Stimulated activated CD8-positive, alpha-beta memory T cell treated with anti-CD3 and anti-CD28 coated beads, Interleukin-4, amount 100 ng/mL, for 48 hours (primary cell): ENCODE data around the gene NDUFV1.
"Not testable (repeated sequence)": the region's sequence is repeated elsewhere in the genome, so short reads cannot be mapped to it uniquely, and the experiment has no call there.

Experiments used
- DNase-seq: peaks from one replicate; pipeline ENCODE4 v3.0.0-alpha.2; 2020

The NDUFV1 gene

DNA sequence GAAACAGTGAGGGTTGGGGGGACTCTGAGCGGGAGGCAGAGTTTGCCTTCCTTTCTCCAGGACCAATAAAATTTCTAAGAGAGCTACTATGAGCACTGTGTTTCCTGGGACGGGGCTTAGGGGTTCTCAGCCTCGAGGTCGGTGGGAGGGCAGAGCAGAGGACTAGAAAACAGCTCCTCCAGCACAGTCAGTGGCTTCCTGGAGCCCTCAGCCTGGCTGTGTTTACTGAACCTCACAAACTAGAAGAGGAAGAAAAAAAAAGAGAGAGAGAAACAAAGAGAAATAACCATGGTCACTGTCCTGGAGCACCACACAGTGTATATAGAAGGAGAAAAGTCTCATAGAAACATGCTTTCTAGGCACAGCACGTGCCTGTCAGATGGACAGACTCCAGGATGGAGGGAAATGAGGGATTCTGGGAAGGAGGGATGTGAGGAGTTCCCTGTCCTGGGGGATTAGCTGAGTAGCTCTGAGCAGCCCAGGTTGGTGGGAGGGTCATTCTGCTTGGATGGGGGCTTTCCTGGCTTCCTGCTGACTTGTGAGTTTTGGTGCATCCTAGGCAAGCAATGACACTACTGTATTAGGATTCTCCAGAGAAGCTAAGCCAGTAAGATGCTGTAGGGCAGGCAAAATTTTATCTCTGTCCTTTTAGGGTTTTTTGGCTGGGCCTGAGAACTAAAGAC lies 20.0 kb upstream of the NDUFV1 start:
- no peak for DNase-seq

DNA sequence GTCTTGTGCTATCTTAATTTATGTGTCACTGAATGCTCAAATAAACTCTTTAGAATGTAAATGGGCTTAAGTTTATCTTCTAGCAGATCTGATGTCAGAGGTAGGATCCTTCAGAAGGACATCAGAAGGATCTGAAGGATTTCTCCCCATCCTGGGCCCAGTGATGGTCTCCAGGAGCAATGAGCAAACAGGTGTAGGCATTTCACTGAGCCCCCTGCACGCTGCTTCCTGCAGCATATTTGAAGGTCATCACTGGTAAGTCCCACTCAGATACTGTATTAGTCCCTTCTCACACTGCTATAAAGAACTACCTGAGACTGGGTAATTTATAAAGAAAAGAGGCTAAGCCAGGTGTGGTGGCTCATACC lies 18.6 kb upstream of the NDUFV1 start:
- DNase-seq: no peak

DNA sequence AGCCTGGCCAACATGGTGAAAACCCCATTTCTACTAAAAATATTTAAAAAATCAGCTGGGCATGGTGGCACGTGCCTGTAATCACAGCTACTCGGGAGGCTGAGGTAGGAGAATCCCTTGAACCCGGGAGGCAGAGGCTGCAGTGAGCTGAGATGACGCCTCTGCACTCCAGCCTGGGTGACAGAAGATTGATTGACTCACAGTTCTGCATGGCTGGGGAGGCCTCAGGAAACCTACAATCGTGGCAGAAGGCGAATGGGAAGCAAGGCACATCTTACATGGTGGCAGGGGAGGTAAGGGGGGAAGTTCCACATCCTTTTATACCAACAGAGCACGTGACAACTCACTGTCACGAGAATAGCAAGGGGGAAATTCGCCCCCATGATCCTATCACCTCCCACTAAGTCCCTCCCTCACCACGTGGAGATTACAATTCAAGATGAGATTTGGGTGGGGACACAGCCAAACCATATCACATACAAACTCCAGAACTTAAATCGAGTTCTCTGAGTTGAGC lies 17.8 kb upstream of the NDUFV1 start:
- not testable (repeated sequence) for DNase-seq

DNA sequence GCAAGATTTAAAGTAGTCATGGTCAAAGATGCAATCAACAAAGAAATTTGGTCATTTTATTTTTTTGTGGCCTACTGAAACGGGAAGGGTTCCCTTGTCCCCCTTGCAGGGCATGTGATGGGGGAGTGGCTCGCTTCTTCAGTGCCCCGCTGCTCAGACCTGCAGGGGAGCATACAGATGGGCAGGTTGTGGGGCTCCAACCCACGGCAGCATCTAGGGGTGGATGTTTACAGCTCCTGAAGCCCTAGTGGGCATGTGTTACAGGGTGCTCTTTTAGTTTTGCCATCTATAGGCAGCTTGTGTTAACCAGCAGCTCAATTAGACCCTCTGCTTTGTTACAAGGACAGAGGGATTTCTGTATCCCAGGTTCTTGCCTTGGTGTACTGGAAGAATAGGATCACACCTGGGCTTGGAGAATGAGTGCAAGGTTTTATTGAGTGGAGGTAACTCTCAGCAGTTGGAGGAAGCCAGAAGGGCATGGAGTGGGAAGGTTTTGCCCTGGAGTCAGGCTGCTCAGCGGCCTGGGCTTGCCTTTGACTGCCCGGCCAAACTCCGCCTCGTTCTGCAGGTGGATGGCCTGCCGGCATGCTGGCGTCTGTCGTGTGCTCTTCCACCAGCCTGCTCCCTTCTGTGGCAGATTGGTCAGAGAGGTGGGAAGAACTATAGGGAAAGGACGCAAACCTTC lies 13.7 kb upstream of the NDUFV1 start:
- no peak for DNase-seq

DNA sequence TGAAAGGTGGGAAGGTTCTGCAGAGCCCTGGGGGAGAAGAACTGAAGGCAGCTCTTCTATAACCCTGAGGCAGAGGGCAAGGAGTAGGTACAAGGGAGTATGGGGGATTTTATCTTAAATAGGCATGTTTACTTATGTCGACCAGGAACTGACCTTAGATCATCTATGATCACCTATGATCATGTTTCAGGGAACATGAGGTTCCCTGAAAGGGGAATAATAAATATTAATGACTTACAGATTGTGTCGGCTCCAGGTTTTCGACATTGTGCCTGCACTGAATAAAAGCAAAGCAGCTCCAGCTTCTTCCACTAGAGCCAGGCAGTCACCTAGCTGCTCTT lies 13.2 kb upstream of the NDUFV1 start:
- no peak for DNase-seq

DNA sequence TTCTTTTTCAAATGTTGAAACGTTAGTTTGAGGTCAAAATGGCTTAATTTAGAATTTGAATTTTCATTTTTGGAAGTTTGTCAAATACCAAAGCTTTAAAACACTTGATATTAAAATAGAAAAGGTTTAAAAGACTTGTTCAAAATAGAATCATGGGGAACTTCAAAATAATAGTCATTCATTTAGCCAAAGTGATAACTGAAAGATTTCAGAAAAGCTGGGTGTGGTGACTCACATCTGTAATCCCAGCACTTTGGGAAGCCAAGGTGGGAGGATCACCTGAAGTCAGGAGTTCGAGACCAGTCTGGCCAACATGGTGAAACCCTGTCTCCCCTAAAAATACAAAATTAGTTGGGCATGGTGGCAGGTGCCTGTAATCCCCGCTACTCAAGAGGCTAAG lies 12.3 kb upstream of the NDUFV1 start:
- no peak for DNase-seq

DNA sequence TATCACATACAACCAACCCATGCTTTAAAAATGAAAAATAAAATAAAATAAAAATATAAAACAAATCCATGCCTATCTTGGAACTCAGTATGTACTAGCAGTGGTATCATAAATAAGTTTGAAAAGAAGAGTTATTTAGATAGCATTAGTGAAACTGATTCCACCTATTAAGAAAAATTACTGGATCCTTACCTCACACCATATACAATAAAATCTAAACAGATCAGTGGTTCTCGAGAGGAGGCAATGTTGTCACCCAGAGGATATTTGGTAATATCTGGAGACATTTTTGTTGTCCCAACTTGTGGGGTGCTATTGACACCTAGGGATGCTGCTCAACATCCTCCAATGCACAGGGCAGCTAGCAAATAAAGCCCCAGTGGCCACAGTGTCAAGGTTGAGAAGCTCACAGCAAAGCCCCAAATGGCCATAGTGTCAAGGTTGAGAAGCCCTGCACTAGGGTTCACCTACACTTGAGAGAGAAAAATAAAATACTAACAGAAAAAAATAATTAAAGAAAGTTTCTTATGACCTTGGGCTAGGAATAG lies 9.9 kb upstream of the NDUFV1 start:
- no peak for DNase-seq

DNA sequence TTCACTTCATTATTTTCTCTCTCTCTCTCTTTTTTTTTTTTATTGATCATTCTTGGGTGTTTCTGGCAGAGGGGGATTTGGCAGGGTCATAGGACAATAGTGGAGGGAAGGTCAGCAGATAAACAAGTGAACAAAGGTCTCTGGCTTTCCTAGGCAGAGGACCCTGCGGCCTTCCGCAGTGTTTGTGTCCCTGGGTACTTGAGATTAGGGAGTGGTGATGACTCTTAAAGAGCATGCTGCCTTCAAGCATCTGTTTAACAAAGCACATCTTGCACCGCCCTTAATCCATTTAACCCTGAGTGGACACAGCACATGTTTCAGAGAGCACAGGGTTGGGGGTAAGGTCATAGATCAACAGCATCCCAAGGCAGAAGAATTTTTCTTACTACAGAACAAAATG lies 9.3 kb upstream of the NDUFV1 start:
- DNase-seq: not testable (repeated sequence)

DNA sequence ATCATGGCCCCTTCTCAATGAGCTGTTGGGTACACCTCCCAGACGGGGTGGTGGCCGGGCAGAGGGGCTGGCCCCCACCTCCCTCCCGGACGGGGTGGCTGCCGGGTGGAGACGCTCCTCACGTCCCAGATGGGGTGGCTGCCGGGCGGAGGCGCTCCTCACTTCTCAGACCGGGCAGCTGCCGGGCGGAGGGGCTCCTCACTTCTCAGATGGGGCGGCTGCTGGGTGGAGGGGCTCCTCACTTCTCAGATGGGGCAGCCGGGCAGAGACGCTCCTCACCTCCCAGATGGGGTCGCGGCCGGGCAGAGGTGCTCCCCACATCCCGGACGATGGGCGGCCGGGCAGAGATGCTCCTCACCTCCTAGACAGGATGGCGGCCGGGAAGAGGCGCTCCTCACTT lies 8.8 kb upstream of the NDUFV1 start:
- DNase-seq: not testable (repeated sequence)

DNA sequence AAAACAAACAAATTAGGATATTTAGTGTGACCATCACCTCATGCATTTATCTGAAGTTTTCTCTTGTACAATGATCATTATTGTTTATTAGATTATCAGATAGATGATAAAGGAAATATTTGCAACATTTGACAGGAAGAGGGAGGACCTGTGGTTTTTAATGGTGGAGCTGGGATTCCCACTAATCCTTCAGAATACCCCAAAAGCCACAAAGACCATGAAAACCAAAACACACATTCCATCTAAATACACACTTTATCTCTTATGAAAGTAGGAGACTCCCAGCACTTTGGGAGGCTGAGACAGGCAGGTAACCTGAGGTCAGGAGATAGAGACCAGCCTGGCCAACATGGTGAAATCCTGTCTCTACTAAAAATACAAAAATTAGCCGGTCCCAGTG lies 7.6 kb upstream of the NDUFV1 start:
- no peak for DNase-seq

DNA sequence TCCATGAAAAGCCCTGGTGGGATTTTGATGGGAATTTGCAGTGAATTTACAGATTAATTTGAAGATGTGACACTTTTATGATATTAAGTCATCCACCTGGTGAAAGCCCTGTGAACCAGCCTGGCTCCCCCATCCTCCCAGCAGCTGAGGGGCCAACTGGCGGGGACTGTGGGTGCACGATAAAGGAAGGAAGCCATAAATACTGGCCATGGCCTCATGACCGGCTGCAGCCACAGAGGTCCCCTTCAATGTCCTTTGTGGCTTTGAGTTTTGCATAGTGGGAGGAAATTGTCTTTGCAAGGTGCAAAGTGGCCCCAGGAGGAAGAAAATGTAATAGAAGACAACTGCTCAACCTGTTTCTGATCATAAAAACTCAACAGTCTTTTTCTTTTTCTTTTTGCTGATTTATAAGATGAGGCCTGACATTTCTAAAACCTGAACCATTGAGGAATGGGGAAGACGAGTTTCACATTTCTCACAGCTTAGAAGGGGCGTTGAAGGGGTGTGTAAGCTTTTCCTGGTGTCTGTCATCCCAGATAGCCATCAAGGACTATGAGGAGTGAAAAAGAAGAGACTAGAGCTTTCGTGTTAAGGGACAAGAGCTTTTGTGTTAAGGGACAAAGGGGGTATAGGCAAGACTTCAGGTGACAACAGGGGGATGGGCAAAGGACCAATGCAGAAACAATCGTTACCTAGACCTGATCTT lies 6.3 kb upstream of the NDUFV1 start:
- no peak for DNase-seq

DNA sequence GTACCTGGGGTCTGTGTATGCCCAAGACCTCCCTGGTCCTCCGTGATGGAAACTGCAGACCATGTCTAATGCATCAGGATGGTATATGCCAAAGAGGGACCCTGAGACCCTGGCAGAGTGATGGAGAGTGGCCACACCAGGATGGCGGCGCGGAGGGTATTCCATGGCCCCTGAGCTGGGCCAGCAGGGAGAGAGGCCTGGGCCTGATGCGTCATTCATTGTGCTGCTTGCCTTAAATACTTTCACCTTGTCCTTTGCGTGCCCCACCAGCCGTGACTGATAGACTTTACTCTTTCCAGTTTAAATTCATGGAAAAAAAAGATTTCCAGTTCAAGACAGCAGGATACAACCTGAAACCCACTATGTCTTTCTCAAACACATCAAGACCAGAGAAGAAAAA lies 5.6 kb upstream of the NDUFV1 start:
- no peak for DNase-seq

DNA sequence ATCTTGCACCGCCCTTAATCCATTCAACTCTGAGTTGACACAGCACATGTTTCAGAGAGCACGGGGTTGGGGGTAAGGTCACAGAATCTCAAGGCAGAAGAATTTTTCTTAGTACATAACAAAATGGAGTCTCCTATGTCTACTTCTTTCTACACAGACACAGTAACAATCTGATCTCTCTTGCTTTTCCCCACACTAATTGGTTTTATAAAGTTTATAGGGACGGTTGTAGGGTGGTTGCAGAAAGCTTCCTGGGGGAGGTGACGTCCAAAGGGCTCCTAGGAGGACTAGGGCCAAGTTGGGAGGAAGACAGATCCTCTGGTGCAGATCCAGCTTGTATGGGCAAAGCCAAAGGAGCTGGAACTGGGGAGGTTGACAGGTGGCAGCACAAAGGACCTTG lies 2.6 kb upstream of the NDUFV1 start:
- DNase-seq: not testable (repeated sequence)

DNA sequence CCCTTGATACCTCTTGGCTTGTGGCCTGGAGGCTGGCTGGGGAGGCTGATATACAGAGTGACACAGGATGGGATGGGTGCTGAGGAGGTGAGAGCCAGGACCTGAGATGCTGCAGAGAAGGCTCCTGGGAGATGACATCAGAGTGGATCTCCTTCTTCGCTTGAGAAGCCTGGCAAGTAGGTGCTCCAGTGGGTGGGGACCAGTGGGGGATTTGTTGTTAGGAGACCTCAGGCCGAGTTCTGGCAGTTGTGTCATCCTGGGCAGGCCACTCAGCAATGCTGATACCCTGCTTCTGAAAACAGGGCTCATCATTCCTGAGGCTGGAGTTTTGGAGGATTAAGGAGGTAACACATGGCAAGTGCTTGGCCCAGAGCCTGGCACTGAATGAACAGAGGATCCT lies 1.9 kb upstream of the NDUFV1 start:
- DNase-seq: no peak

DNA sequence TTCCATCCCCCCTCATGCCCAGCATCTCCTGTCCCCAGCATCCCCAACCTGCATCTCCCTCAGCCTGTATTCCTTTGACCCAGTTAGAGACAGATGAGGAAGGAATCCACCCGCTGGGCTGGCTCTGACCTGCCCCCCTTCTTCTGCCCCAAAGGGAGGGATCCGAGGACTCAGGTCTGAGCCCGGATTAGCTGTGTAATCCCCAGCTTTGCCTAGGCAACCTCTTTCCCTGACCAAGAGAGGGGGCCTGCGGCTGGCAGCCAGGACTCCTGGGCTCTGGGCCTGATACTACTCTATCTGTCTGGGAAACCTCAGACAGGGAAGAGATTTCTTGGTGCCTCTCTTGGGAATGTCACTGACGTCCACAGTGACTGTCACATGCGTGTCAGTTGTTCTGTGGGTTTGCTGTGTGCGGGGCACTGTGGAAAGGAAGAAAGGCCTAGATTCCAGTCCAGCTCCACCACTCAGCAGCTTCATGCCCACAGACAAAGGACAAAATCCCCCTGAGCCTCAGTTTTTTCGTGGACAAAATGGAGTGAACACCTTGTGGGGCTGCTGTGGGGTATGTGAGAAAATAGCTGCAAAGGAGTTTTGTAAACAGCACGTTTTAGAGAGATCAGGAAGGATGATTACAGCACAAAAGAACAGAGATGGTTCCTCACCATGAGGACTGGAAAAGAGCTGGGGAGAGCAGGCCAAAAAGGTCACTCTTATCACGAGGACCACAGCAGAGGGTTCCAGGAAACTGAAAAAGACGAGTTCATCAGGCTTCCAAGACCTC lies 1.3 kb upstream of the NDUFV1 start:
- no peak for DNase-seq

DNA sequence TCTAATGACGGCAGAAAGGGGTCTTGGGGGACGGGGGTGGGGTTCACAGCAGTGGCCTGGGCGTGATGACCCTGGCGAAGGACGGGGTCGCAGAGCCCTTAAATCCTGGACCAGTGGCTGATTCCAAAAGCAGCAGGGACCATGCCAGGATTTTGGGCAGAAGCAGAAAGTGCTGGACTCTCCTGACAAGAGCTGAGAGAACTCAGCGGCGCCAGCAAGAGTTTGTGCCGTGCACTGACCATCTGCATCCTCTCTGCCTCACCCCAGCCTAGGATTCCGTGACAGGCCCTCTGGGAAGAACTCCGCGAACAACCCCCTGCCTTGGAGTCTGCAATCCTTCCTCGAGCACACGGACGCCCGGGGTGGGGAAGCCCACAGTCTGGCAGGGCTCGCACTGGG lies 644 bp upstream of the NDUFV1 start:
- no peak for DNase-seq

DNA sequence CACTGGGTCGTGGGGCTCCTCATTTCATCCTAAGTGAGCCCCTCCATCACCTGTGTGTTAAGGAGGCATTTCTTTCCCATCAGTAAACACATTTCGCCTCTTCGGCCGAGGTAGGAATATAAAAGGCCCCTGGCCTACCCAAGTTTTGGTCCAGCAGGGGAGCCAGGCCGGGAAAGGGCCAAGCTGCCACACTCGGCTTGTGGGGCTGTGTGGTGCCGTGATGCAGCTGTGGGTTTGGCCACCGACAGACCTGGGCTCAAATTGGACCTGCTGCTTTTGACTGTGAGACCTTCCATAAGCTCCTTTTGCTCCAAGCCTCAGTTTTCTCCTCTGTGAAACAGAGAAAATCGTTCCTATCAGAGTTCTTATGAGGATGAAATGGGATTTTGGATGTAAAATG lies 771 bp downstream of the NDUFV1 start:
- DNase-seq: no peak

DNA sequence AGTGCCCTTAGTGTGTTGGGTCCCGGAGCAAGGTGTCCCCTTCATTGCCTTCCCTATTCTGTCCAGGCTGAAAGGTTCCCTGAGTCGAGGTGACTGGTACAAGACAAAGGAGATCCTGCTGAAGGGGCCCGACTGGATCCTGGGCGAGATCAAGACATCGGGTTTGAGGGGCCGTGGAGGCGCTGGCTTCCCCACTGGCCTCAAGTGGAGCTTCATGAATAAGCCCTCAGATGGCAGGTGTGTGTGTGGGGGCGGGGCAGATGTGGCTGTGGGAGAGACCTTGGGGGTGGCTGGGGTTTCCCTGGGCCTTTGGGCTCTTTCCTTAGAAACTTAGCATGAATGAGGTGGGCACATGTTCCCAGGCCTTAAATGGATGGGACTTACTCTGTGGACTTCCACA lies 1.8 kb downstream of the NDUFV1 start:
- no peak for DNase-seq

DNA sequence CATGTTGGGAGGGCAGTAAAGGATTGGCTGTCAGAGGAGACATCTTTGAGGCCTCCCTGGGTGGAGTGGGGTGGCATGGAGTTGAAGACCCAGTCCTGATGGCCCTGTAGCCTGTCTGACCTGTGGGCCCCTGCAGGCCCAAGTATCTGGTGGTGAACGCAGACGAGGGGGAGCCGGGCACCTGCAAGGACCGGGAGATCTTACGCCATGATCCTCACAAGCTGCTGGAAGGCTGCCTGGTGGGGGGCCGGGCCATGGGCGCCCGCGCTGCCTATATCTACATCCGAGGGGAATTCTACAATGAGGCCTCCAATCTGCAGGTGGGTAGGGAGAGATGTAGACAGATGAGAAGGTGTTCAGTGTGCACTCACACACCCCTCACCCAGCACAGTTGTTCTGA lies 2.6 kb downstream of the NDUFV1 start:
- no peak for DNase-seq

DNA sequence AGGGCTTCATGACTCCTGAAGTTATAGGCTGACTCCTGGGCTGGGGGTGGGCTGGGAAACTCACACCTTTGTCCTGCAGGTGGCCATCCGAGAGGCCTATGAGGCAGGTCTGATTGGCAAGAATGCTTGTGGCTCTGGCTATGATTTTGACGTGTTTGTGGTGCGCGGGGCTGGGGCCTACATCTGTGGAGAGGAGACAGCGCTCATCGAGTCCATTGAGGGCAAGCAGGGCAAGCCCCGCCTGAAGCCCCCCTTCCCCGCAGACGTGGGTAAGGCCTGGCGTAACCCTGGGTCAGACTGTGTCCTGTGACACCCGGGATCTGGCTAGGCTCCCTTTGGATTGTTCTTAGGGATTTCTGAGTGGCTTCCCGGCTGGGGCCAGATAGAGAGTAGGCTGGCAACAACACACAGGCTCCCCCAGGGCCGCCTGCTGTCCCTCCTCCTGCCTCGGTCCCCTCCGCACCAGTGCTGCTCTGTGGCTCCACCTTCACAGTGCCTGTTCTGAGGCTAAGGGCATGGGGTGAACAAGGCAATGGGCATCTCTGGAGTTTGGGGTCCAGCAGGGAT lies 3.6 kb downstream of the NDUFV1 start:
- no peak for DNase-seq

DNA sequence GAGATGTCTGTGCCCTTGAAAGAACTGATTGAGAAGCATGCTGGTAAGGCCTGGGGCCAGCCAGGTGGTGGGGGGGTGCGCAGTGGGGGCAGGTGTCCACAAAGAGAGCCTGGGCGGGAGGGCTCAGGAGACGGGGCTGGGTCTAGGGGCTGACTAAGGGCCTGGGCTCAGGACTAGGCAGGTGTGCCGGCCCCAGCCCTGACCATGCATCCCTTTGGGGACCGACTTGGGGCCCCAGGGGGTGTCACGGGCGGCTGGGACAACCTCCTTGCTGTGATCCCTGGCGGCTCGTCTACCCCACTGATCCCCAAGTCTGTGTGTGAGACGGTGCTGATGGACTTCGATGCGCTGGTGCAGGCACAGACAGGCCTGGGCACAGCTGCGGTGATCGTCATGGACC lies 4.4 kb downstream of the NDUFV1 start:
- DNase-seq: no peak

DNA sequence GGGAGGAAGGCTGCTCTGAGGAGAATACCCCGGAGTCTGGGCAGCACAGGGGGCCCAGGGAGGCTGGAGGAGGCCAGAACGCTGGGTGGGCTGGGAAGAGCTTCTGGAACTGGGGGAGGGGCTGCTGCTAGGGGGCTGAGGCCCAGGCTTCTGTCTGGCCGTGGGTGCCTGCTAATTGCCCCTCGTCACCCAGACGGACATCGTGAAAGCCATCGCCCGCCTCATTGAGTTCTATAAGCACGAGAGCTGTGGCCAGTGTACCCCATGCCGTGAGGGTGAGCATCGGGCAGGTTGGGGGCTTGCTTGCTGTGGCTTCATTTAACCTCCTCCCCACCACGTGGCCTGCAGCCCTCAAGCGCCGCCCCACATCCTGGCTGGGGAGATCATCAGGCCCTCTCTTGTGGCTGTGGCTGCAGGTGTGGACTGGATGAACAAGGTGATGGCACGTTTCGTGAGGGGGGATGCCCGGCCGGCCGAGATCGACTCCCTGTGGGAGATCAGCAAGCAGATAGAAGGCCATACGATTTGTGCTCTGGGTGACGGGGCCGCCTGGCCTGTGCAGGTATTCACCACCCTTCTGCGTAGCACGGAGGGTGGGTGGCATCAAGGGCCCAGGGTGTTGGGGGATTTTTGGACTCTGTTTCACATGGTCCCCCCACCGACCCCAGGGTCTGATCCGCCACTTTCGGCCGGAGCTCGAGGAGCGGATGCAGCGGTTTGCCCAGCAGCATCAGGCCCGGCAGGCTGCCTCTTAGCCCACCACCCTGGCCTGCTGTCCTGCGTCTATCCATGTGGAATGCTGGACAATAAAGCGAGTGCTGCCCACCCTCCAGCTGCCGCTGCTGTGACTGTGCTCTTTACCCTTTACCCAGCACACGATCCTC lies 5.2 kb downstream of the NDUFV1 start:
- DNase-seq: no peak
